MCF 10A (cell line): ENCODE results near the gene ZNRD2. TPM values are rescaled to one million over a fixed set of nuclear protein-coding genes. Genes with fewer than 3 reads are reported as not detected.

Experiments used
- BruUV-seq: library from RNA; stranded (reverse); fragments of 400-500 nt; replicated peaks from 2 replicates; lab custom pipeline; 2021; lab: Mats Ljungman, UMichigan
- CTCF ChIA-PET: fragments of 300-600 bp; sonication (Branson Sonifier 250); formaldehyde crosslinking; extraction: SDS; loops from one replicate; lab custom pipeline; 2021; ENCODE audit warnings: antibody characterized with exemption, inconsistent platforms; lab: Yijun Ruan, JAX
- POLR2A ChIA-PET: fragments of 300-600, 350-650 bp; sonication (Branson Sonifier 250); formaldehyde crosslinking; extraction: SDS; loops from one replicate; lab custom pipeline; 2020; ENCODE audit warnings: antibody characterized with exemption, inconsistent platforms; lab: Yijun Ruan, JAX
- DNase-seq: peaks from one replicate; pipeline ENCODE4 v3.0.0-alpha.2; 2018; ENCODE audit not compliant: unreplicated experiment
- H3K27ac Mint-ChIP-seq: one replicate; pipeline ENCODE4 v1.8.0; 2022; ENCODE audit warnings: mild to moderate bottlenecking, low read depth, mixed read lengths; ENCODE audit not compliant: unreplicated experiment
- H3K27me3 Mint-ChIP-seq: one replicate; pipeline ENCODE4 v1.8.0; 2022; ENCODE audit warnings: mixed read lengths; ENCODE audit not compliant: insufficient read depth, unreplicated experiment
- H3K36me3 Mint-ChIP-seq: one replicate; pipeline ENCODE4 v1.8.0; 2022; ENCODE audit warnings: mild to moderate bottlenecking, moderate library complexity, mixed read lengths; ENCODE audit not compliant: insufficient read depth, unreplicated experiment
- H3K4me1 Mint-ChIP-seq: one replicate; pipeline ENCODE4 v1.8.0; 2022; ENCODE audit warnings: mixed read lengths; ENCODE audit not compliant: insufficient read depth, unreplicated experiment
- H3K4me3 Mint-ChIP-seq: one replicate; pipeline ENCODE4 v1.8.0; 2022; ENCODE audit warnings: mild to moderate bottlenecking, moderate library complexity, mixed read lengths; ENCODE audit not compliant: unreplicated experiment
- H3K9me3 Mint-ChIP-seq: one replicate; pipeline ENCODE4 v1.8.0; 2022; ENCODE audit warnings: mixed read lengths; ENCODE audit not compliant: unreplicated experiment
- CTCF ChIP-seq: fragments of 200-600 bp; IDR thresholded peaks from one replicate; pipeline ENCODE4 v1.8.0; 2022; ENCODE audit warnings: antibody characterized with exemption, mild to moderate bottlenecking; ENCODE audit not compliant: unreplicated experiment
- intact Hi-C: fragments of 100-400 bp; cut with micrococcal nuclease; formaldehyde crosslinking; loops from 2 replicates; pipeline ENCODE4 v1.14.1; 2022
- total RNA-seq: library from RNA; stranded (reverse); gene quantifications from 2 replicates; pipeline ENCODE4 v1.2.3, GENCODE V29; 2022

Gene ZNRD2
- total RNA-seq, 1 experiment from 2014 or later: 65.4 TPM

GRCh38 chr11:65607614-65608426, 37.5 kb downstream of the ZNRD2 start:
- Mint-ChIP-seq H3K4me3 (no peak overlapping the region), H3K9me3 (no peaks in the 10 kb centered on the region), H3K27me3 (no peaks in the 10 kb centered on the region), H3K4me1 (peaks cover 30% of the 10 kb centered on the region), H3K36me3 (peaks cover 41% of the 10 kb centered on the region), H3K27ac (no peak overlapping the region)
- no TSS peak for BruUV-seq
- ChIA-PET CTCF (interaction anchor here (0.6 kb wide), 1 partner anchor 199 kb away, joined by 3 read pairs; no protein-coding TSS in a partner anchor), POLR2A (no interaction called here)
- intact Hi-C loops: no loop called here
- no peak for TF ChIP-seq CTCF
- no peak for DNase-seq

- TF ChIP-seq CTCF: no peak
- DNase-seq: no peak
- intact Hi-C loops: no loop called here
- H3K36me3 Mint-ChIP-seq: peaks cover 41% of the 10 kb centered on the region
- no peak overlapping the region for H3K27ac Mint-ChIP-seq
- no peaks in the 10 kb centered on the region for H3K27me3 Mint-ChIP-seq
- H3K4me1 Mint-ChIP-seq: peaks cover 30% of the 10 kb centered on the region
- BruUV-seq: no TSS peak
- no peaks in the 10 kb centered on the region for H3K9me3 Mint-ChIP-seq
- no peak overlapping the region for H3K4me3 Mint-ChIP-seq
- POLR2A ChIA-PET: interaction anchor here (0.8 to 1.7 kb wide), 3 partner anchors 22 to 44 kb away, joined by 4 to 6 read pairs (median 4); partner anchors contain the start of gene FAM89B
- CTCF ChIA-PET: interaction anchor here (0.6 to 1.6 kb wide), 2 partner anchors 11 to 192 kb away, joined by 3 read pairs; no protein-coding TSS in a partner anchor
These were observed 39.0 kb downstream of the ZNRD2 start for GRCh38 chr11:65609229-65609628.

GRCh38 chr11:65609665-65610064, 39.4 kb downstream of the ZNRD2 start:
- no peak for DNase-seq
- intact Hi-C loops: no loop called here
- peak overlapping the region; percentile 77 for H3K27ac Mint-ChIP-seq
- CTCF ChIA-PET: interaction anchor here (1.6 to 1.7 kb wide), 2 partner anchors 12 to 15 kb away, joined by 3 to 7 read pairs; no protein-coding TSS in a partner anchor
- H3K36me3 Mint-ChIP-seq: peaks cover 41% of the 10 kb centered on the region
- BruUV-seq: no TSS peak
- peaks cover 30% of the 10 kb centered on the region for H3K4me1 Mint-ChIP-seq
- H3K27me3 Mint-ChIP-seq: no peaks in the 10 kb centered on the region
- H3K9me3 Mint-ChIP-seq: no peaks in the 10 kb centered on the region
- TF ChIP-seq CTCF: no peak
- POLR2A ChIA-PET: interaction anchor here (0.6 to 1.7 kb wide), 5 partner anchors 22 to 53 kb away, joined by 3 to 6 read pairs (median 3); partner anchors contain the start of genes EHBP1L1, FAM89B and RELA
- no peak overlapping the region for H3K4me3 Mint-ChIP-seq

GRCh38 chr11:65610404-65610803, 40.1 kb downstream of the ZNRD2 start:
- no peak for TF ChIP-seq CTCF
- no TSS peak for BruUV-seq
- Mint-ChIP-seq H3K4me3 (no peak overlapping the region), H3K27me3 (no peaks in the 10 kb centered on the region), H3K9me3 (no peaks in the 10 kb centered on the region), H3K36me3 (peaks cover 37% of the 10 kb centered on the region), H3K4me1 (peaks cover 30% of the 10 kb centered on the region), H3K27ac (peak overlapping the region; percentile 77)
- ChIA-PET CTCF (interaction anchor here (0.6 to 1.7 kb wide), 2 partner anchors 16 to 53 kb away, joined by 3 to 7 read pairs; no protein-coding TSS in a partner anchor), POLR2A (interaction anchor here (0.7 to 1.7 kb wide), 4 partner anchors 18 to 34 kb away, joined by 3 to 6 read pairs (median 3); partner anchors contain the start of gene EHBP1L1)
- intact Hi-C loops: no loop called here
- DNase-seq: no peak
